GM13976 (cell line): ENCODE measurements around the gene FSCB.
"Not testable (repeated sequence)": the region's sequence is repeated elsewhere in the genome, so short reads cannot be mapped to it uniquely, and the experiment has no call there.

ENCODE experiments used
- DNase-seq: peaks from one replicate; pipeline ENCODE4 v3.0.0; 2012; ENCODE audit warnings: low spot score
- in situ Hi-C: fragments of 300-500 bp; cut with MboI; formaldehyde crosslinking; loops from one replicate; pipeline ENCODE4 v1.12.0; 2022; ENCODE audit warnings: low sequenced_read_pairs, mixed read lengths, inconsistent platforms; ENCODE audit not compliant: unreplicated experiment
- TF ChIP-seq, protein P1 (sequence below): IDR thresholded peaks from 2 replicates; pipeline ENCODE4 v1.5.1; 2012; ENCODE audit warnings: borderline replicate concordance, mild to moderate bottlenecking; ENCODE audit not compliant: insufficient read depth; ENCODE audit errors: extremely low read depth, missing control alignments, control extremely low read depth

FSCB gene, protein sequence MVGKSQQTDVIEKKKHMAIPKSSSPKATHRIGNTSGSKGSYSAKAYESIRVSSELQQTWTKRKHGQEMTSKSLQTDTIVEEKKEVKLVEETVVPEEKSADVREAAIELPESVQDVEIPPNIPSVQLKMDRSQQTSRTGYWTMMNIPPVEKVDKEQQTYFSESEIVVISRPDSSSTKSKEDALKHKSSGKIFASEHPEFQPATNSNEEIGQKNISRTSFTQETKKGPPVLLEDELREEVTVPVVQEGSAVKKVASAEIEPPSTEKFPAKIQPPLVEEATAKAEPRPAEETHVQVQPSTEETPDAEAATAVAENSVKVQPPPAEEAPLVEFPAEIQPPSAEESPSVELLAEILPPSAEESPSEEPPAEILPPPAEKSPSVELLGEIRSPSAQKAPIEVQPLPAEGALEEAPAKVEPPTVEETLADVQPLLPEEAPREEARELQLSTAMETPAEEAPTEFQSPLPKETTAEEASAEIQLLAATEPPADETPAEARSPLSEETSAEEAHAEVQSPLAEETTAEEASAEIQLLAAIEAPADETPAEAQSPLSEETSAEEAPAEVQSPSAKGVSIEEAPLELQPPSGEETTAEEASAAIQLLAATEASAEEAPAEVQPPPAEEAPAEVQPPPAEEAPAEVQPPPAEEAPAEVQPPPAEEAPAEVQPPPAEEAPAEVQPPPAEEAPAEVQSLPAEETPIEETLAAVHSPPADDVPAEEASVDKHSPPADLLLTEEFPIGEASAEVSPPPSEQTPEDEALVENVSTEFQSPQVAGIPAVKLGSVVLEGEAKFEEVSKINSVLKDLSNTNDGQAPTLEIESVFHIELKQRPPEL

DNA sequence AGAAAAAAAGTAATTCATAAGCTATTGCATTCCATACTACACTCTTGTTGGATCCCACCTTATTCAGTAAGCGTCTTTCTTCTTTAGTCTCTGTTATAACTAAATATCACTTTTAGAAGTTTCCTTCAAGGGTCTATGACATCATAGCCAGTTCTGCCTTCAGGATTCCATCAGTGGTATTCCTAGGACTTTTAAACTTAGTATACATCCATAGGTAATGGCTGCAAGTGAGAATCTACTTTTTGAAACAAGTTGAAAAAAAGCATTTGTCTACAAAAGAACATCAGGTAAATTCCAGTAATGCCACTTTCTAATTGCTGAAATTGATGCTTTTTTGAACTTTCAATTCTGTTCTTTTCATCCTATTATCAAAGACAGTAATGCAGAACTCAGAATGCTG lies at the start of gene FSCB:
Gene FSCB, minus strand, starts transcription at position 101 of the 400 bp plus-strand sequence. CDS start 296 bp downstream, outside the sequence.
- DNase-seq: no peak
- in situ Hi-C loops: no loop called here
- TF ChIP-seq, protein P1, sequence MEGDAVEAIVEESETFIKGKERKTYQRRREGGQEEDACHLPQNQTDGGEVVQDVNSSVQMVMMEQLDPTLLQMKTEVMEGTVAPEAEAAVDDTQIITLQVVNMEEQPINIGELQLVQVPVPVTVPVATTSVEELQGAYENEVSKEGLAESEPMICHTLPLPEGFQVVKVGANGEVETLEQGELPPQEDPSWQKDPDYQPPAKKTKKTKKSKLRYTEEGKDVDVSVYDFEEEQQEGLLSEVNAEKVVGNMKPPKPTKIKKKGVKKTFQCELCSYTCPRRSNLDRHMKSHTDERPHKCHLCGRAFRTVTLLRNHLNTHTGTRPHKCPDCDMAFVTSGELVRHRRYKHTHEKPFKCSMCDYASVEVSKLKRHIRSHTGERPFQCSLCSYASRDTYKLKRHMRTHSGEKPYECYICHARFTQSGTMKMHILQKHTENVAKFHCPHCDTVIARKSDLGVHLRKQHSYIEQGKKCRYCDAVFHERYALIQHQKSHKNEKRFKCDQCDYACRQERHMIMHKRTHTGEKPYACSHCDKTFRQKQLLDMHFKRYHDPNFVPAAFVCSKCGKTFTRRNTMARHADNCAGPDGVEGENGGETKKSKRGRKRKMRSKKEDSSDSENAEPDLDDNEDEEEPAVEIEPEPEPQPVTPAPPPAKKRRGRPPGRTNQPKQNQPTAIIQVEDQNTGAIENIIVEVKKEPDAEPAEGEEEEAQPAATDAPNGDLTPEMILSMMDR: no peak

DNA sequence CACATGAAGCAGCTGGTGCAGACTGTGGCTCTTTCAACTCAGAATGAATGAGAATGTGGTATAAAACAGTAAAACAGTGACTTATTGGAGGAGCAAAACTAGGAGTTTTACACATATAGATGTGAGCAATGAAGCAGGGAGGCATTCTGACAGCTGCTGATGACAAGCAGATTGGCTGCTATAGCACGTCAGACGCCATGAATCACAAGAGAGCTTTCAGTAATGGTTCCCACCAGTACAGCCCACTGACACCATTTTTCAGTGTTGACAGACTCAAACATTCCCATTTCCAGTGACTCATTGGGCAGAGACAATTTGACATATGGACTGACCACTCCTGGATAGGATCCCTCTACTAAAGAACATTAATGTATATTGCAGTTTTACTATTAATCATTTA lies 24.6 kb upstream of the FSCB start:
- in situ Hi-C loops: no loop called here
- TF ChIP-seq, protein P1: no peak
- DNase-seq: no peak

DNA sequence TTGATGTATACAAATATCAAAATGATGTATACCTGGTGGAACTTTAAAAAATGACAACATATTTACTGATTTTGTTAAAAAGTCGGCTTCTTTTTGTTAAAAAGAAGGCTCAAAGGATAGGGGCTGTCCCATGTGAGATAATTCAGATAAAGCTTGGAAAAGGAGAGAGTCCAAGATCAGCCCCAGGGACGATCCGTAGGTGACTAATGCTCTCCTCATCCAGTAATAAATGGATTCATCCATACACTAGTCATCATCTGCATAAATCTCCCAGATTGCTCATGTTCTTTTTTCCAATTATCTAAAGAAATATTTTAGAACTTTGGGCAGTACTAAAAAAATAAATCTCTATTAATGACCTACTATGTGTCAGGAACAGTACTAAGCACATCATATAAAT lies 23.4 kb upstream of the FSCB start:
- in situ Hi-C loops: no loop called here
- DNase-seq: no peak
- TF ChIP-seq, protein P1: no peak

DNA sequence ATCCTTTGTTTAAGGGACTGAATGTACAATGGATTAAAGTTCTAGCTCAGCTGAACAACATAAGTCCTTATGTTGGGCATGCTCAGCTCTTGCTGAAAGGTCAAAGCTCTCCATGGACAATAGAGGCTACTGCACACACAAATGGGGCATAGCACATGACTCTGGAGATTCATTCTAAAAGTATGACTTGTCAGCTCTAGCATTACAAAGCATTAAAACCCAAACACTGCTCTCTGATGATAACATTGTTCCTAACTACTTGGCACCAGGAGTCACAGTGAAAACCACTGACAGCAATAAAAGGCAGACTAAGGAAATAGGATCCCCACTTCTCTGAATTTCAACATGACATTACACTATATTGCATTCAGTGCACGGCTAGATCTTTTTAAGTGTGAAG lies 21.9 kb upstream of the FSCB start:
- in situ Hi-C loops: no loop called here
- TF ChIP-seq, protein P1: no peak
- DNase-seq: no peak

DNA sequence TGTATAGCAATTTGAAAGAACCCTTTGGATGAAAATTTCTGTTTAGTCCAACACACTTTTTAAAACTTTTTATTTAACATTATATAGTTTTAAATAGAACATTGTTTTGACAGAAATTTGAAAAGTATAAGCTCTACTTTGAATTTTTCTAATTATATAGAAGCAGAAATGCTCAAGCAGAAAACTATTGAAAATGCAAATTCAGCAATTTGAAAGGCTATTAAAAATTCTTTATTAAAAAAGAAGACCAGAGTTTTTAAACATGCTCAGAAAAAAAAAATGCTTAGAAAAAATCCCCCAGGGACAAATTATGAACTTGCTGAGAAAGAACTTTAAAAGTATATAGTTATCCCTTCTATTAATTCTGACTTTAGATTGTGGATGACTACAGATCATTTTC lies 21.1 kb upstream of the FSCB start:
- in situ Hi-C loops: no loop called here
- TF ChIP-seq, protein P1: no peak
- DNase-seq: no peak

DNA sequence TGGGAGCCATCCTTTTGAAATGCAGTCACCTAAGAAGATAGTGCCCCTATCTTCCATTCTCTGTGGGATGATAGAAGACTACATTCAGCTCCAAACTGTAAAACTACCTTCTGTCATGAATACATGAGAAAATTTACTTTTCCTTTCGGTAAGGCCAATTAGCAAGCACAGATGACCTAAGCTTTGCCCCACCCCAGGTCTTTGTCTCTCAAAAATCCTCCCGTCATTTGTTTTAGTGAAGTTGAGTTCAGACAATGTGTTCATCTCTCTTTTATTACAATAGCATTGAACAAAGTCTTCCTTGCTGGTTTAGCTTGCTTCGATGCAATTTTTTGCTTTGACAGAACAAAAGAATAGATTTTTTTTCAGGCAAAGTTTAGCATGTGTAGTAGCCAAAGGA lies 18.2 kb upstream of the FSCB start:
- in situ Hi-C loops: no loop called here
- DNase-seq: no peak
- TF ChIP-seq, protein P1: no peak

DNA sequence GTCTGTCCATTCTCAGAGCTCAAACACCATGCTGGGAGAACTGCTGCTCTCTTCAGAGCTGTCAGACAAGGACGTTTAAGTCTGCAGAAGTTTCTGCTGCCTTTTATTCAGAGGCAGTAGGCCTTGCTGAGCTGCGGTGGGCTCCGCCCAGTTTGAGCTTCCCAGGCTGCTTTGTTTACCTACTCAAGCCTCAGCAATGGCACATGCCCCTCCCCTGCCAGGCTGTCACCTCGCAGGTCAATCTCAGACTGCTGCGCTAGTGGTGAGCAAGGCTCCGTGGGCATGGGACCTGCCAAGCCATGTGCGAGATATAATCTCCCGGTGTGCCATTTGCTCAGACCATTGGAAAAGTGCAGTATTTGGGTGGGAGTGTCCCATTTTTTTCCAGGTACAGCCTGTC lies 8.6 kb upstream of the FSCB start:
- in situ Hi-C loops, DNase-seq: not testable (repeated sequence)
